ENCODE data around the gene UGT2A1. TPM values are rescaled to one million over a fixed set of nuclear protein-coding genes. Genes with fewer than 3 reads are reported as not detected.

The UGT2A1 gene
- not detected for total RNA-seq
- polyA plus RNA-seq, result not detected
- long read RNA-seq, donor 1, result 0 reads
- long read RNA-seq, donor 2, result 0 reads
- long read RNA-seq, donor 3, result 0 reads

GRCh38 chr4:69653147-69653546 is at the start of gene UGT2A1:
UGT2A1 (minus strand) TSS chr4:69653247; CDS start chr4:69647644, 5,603 bp downstream.
- 86 to 93% methylated on average over 1 of the region's 1 CpG for WGBS, 2 donors
- Histone ChIP-seq H3K36me3 (no peaks in the 10 kb centered on the region), H3K27ac (no peak within 1 kb of the TSS), H3K4me1 (no peaks in the 10 kb centered on the region), H3K9me3 (no peaks in the 10 kb centered on the region), H3K4me3 (no peak within 1 kb of the TSS), H3K27me3 (no peaks in the 10 kb centered on the region)
- no peak for TF ChIP-seq CTCF (IDR thresholded peaks at IDR 0.05)
- no peak for ATAC-seq
- intact Hi-C loops (cut with DNase I), result no loop called here
- DNase-seq, result no peak

GRCh38 chr4:69702201-69702600 is 49.2 kb upstream of the UGT2A1 start:
- no peak overlapping the region for H3K27ac ChIP-seq
- H3K4me1 ChIP-seq, result no peaks in the 10 kb centered on the region
- peaks cover 0 to 31% (median 7%) of the 10 kb centered on the region in 11 donors for H3K9me3 ChIP-seq
- TF ChIP-seq CTCF (IDR thresholded peaks at IDR 0.05), result no peak
- intact Hi-C loops (cut with DNase I), result no loop called here
- H3K27me3 ChIP-seq, result no peaks in the 10 kb centered on the region
- H3K36me3 ChIP-seq, result no peaks in the 10 kb centered on the region
- no peak for DNase-seq
- ATAC-seq, result no peak
- 77 to 78% methylated on average over 3 of the region's 3 CpGs for WGBS, 2 donors
- H3K4me3 ChIP-seq, result no peak overlapping the region

GRCh38 chr4:69701696-69702095 is 48.6 kb upstream of the UGT2A1 start:
- intact Hi-C loops (cut with DNase I), result no loop called here
- ATAC-seq (no peak), DNase-seq (no peak)
- Histone ChIP-seq H3K27ac (no peak overlapping the region), H3K36me3 (no peaks in the 10 kb centered on the region), H3K4me3 (no peak overlapping the region), H3K27me3 (no peaks in the 10 kb centered on the region), H3K9me3 (peaks cover 0 to 31% (median 7%) of the 10 kb centered on the region in 11 donors), H3K4me1 (no peaks in the 10 kb centered on the region)
- TF ChIP-seq CTCF (IDR thresholded peaks at IDR 0.05), result no peak
- WGBS, 2 donors, result 83 to 89% methylated on average over 4 of the region's 4 CpGs

GRCh38 chr4:69697536-69698242 is 44.6 kb upstream of the UGT2A1 start:
- WGBS, 2 donors, result 90% methylated on average over 1 of the region's 1 CpG
- no peak for ATAC-seq
- intact Hi-C loops (cut with DNase I), result loop anchor here in 3 of 10 donors (10.0 kb wide), 2 partner anchors 187 to 807 kb away; no protein-coding TSS in a partner anchor

More at GRCh38 chr4:69697536-69698242, 44.6 kb upstream of the UGT2A1 start:
- Histone ChIP-seq H3K27me3 (no peaks in the 10 kb centered on the region), H3K4me1 (no peaks in the 10 kb centered on the region), H3K27ac (no peak overlapping the region), H3K36me3 (no peaks in the 10 kb centered on the region), H3K4me3 (no peak overlapping the region), H3K9me3 (peaks cover 0 to 49% (median 7%) of the 10 kb centered on the region in 11 donors)
- no peak for TF ChIP-seq CTCF (IDR thresholded peaks at IDR 0.05)
- no peak for DNase-seq
